ENCODE results near the gene HOXC10.

- TF ChIP-seq TCF7 (CRISPR knock-in tag; IDR thresholded peaks at IDR 0.05; ENCODE audit: low read depth): no peak
- TF ChIP-seq, protein P1, sequence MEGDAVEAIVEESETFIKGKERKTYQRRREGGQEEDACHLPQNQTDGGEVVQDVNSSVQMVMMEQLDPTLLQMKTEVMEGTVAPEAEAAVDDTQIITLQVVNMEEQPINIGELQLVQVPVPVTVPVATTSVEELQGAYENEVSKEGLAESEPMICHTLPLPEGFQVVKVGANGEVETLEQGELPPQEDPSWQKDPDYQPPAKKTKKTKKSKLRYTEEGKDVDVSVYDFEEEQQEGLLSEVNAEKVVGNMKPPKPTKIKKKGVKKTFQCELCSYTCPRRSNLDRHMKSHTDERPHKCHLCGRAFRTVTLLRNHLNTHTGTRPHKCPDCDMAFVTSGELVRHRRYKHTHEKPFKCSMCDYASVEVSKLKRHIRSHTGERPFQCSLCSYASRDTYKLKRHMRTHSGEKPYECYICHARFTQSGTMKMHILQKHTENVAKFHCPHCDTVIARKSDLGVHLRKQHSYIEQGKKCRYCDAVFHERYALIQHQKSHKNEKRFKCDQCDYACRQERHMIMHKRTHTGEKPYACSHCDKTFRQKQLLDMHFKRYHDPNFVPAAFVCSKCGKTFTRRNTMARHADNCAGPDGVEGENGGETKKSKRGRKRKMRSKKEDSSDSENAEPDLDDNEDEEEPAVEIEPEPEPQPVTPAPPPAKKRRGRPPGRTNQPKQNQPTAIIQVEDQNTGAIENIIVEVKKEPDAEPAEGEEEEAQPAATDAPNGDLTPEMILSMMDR (IDR thresholded peaks at IDR 0.05): no peak
These were observed 4.0 kb upstream of the HOXC10 start for GRCh38 chr12:53980802-53981496.
